HG03575 (cell line): ENCODE data around the gene HS6ST3.

Experiments
- ATAC-seq: cut with Tn5 transposase; IDR thresholded peaks from one replicate; pipeline ENCODE4 v1.9.1; 2021; ENCODE audit not compliant: unreplicated experiment, insufficient number of reproducible peaks, low FRiP score; ENCODE audit errors: extremely low read depth

HS6ST3 gene

DNA sequence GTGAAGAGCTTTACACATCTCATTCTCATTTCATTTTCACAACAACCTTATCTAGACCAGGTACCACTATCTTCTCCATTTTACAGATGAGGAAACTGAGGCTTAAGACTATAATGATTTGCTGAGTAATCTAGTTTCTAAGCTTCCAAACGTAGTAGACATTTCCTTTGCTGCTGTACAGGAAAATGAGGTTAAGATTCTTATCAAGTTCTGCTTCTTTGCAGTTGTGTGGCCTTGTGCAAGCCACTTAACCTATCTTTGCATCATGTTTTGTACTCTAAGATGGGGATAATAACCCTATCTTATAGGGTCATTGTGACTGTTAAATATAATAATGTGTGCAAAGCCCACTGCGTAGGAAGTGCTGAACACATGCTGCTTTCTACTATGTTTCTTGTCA lies 307.9 kb downstream of the HS6ST3 start:
- no peak for ATAC-seq

DNA sequence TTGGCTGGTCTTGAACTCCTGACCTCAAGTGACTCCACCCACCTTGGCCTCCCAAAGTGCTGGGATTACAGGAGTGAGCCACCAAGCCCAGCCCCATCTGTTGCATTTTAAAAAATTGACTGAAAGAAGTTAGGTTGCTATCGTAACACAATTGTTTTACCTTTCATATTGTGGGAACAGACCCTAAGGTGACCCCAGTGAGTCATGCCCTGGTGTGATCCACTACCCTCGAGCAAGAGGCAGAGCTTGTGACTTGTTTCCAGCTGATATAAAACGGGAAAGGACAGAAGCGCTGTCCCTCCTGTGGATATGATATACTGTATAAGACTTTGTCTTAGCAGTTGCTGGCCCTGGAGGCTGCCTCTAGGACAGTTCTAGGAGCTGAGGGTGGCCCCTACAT lies 308.6 kb downstream of the HS6ST3 start:
- no peak for ATAC-seq

DNA sequence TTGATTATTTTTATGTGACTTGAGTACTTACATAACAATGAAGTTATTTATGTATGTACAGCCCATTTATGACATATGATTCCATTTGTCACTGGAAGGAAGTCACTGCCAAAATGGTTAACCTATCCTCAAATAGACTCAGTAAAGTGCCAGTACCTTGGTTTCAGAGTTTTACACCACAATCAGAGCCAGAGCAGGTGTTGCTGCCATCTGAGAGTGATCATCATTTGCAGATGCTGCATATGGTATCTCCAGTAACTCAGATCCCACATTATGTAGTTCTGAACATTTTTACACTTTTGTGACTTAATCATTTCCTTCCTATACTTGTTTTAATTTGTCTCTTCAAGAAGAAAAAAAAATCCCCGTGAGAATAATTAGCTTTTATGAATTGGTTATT lies 313.3 kb downstream of the HS6ST3 start:
- no peak for ATAC-seq

DNA sequence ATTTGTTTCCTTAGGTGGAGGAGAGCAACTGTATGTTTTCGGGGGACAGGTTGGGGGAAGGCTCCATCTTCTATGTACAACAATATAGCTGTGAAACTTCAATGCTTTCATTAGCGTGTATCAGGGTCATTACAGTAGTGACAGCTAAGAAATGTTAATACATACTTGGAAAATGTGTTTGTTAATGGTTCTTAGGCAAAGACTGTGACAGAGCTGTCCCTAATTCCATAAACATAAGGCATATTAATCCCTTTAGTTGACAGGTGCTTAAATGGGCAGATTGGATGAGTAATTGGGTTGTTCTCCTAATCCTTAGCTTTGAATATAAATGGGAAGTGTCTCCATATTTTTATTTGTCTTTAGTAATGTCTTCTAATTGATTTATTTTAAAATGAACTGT lies 313.7 kb downstream of the HS6ST3 start:
- ATAC-seq = no peak

DNA sequence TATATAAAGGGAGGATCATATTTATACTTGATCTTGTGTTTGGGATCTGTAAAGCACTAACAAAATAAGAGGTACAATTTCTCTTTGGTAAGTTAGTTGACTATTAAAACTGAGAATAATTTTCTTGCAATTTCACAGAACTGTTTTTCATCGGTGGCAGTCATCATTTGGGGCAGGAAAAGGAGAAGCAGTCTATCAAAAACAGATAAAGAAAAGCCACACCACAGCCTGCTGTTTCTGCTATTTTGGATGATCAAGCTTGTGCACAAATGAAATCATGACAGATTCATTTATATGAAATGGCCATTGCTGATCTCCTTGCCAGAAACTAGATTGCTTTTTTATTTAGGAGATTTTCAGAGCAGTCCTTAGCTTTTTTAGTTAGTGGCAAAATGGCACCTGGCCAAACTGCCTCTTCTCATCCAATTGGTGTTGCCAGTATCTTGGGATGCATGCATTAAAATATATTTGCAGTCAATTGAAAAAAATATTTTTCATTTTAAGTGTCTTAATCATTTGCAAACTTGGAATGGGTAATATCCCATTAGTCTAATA lies 326.0 kb downstream of the HS6ST3 start:
- ATAC-seq = no peak

DNA sequence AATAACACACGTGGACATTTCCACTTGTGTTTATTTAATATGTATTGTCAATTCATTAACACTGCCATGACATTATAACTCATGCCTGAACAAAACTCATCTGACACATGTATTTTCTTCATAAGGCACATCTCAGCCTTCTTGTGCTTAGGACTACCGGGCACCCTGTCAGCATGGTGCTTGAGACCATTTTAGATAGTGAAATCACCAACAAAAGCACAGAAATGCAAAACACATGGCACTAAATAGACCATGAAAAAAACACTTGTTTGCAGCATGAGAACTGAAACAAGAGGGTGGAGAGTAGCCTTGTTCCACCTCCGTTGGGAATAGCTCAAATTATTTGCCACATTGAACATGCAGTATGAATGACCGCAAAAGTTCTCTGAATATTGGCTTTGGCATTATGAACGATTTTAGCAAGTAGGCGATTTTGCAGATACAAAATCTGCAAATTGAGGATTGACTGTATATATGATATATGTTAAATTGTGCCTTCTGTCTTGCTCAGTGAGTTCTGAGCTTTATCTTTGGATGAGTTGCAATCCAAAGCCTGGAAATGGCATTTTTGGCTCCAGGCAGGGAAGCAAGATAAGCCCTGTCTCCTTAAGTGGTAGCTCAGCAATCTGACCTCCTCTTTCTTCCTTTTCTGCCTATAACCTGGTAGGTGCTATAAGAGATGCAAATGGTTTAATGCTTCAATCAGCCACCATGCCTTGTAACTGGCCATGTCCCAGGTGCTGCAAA lies 328.2 kb downstream of the HS6ST3 start:
- ATAC-seq = no peak

DNA sequence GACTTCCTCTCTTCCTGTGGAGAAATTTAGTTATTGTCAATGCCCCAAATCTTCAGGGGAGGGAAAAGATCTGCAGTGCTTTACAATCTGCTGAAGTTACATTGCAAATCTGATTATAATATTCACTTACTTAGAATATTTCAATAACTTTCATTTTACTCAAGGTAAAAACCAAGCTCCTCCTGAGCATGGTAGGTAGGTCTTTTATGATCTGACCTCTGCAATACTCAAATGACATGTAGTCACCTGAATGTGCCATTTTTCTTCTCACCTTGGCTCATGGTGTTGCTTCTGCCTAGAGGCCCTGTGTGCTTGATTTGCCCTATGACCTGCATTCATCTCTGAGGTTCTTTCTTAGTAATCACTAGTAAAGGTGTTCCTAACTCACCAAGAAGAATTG lies 331.4 kb downstream of the HS6ST3 start:
- no peak for ATAC-seq

DNA sequence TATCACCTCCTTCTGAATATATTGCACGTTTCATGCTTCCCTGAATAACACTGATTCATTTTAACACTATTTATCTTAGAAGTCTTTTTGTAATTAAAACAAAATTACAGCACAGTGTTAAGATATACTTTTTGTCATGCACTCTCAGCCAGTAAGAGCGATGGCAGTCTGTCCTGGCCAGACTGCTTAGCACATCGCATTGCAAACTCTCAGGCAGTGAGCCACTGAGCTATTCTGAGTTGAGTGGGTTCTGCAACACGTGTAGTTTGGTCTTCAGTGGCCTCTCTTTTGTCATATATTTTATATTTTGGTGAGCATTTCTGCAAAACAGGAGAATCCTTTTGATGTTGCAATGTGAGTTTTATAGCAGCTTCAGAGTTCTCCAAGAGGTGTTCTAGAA lies 332.1 kb downstream of the HS6ST3 start:
- no peak for ATAC-seq

DNA sequence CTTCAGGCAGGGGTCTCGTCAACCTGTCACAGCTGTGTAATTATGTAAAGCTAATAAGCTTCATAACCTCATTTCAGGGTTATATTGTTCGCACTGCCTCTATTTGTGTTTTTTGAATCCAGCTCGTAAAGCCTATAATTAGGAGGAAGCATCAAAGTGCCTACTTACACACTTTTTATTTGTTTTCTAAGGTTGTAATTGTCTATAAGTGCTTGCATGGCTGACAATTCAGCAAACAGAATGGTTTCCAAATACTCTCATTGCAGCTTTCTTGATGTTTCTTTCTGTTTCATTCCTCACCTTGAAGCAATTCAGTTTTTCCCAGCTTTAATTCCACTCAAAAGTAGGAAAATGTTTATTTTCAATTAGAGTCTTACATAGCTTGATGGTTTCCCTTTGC lies 336.3 kb downstream of the HS6ST3 start:
- no peak for ATAC-seq

DNA sequence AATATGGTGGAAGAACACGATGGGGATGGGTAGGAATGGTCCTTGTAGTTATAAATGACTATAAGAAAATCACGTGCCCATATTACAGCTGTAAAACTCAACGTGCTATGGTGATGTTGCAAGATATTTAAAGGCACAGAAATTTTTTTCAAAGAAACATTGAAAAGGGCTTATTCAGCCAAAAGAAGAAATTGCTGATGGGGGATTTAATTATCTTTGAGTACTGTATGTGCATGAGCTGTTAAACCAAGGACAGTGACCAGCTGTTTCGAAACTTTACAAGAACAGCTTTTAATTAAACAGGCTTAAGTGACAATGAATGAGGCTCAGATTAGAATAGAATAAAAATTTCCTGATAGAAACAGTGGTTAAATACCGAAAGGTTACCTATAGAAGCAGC lies 339.0 kb downstream of the HS6ST3 start:
- ATAC-seq = no peak

DNA sequence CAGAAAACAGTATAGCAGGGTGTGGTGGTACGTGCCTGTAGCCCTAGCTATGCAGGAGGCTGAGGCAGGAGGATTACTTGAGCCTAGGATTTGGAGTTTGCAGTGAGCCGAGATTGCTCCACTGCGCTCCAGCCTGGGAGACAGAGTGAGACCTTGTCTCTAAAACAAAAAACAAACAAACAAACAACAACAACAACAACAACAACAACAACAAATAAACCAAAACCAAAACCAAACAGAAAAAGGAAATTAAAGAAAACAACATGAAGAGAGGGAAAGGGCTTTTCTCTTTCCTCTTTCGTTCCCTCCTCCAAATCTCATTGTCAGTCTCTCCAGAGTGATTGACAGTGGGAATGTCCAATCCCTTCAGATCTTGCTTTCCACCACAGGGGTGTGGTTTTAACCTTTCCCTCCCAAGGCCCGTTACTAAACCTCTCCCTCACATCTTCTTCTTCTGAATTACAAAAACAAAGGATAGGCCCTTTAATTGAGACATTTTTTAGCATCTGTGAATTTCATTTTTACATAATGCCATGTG lies 341.2 kb downstream of the HS6ST3 start:
- no peak for ATAC-seq

DNA sequence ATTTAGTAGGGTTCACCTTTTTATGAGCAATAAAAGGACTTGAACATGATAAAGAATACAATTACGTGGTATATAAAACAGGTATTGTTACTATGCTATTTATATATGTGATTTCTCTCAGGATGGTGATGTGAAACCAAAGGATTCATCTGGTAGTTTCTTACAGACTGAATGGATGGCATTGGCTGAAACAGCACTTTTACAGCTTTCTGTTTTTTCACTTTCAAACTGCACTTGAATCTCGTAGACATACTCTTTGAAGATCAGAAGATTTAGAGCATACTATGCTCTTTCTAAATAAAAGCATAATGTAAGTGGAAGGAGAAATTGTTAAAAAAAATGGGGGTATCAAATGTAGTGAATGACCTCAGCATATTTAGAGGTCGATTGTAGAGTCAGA lies 354.8 kb downstream of the HS6ST3 start:
- ATAC-seq = no peak

DNA sequence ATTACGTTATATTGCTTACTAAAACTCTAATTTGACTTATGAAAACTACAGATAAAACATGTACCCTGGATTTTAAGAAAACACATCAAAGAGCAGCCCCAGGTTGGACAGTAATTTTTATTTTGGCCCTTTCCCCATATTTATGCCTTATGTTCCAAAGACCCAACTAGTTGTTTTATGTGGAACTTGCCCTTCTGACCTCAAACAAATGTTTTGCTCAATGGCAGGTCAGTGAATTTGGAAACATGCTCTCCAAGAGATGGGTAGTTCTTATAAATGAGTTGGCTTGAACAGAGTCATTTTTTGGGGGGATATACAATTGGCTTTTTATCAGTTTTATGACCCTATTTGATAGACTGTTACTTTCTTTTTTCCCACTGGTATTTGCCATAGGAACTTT lies 360.0 kb downstream of the HS6ST3 start:
- ATAC-seq = no peak

DNA sequence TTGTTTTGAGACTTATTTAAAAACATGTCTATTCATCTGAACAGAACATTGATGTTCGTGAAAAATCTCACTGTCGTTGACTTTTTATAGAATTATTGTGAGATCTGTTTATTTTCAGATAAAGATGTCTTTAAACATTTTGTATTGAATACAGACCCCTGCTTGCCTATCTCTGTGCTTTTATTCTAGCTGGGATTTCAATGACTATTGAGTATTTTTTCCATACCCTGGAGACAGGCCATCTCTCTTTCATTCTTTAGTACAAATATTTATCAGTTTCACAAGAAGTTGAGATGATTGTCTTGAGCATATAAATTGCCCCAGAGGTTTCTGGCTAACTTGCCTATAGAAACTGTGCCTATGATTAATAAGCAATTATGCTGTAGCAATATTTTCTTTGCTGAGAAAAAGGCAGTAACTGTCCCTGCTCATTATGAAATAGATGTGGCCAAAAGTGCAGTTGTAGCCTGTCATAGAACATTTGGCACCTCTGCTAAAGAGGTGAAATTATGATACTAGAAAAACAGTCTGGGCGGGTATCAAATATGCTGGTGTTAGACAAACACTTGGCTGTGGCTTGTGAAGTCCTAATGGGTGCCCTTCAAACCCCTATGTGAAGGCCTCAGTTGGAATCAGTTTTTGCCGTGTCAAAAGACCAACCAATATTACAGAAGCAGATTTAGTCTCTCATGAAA lies 360.6 kb downstream of the HS6ST3 start:
- ATAC-seq = no peak

DNA sequence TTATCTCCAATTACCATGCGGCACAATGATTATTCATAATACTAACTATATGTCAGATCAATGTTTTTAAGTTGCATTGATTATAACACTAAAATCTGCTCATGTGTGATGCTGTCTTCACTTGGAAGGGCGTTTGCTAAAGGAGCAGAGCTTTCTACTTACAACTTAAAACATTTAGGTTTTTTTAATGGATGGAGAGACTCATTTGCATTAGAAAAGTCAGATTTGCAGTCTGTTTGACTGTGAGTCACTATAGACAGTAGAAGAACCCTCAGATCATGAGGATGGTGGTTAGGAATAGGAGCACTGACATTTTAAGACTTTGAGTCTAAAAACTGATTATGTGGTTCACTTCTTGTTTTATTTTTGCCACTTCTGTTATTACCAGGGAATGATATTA lies 364.6 kb downstream of the HS6ST3 start:
- ATAC-seq = no peak

DNA sequence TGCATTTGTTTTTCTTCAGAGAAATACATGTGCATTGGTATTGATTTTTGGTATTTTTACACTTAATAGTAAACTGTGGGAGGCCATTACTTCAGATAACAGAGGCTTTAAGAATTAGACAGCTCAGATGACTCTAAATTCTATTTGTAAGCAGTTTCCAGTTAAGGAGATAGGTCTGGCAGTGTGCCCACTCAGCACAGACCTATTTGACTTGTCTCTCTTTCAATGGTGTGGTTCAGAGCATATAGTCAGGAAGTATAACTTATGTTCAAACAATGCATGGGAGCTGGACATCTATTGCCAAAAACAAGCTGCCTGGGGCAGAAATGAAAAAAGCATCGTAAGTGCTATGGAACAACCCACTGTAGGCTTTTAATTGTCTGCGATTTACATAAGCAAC lies 370.7 kb downstream of the HS6ST3 start:
- no peak for ATAC-seq

DNA sequence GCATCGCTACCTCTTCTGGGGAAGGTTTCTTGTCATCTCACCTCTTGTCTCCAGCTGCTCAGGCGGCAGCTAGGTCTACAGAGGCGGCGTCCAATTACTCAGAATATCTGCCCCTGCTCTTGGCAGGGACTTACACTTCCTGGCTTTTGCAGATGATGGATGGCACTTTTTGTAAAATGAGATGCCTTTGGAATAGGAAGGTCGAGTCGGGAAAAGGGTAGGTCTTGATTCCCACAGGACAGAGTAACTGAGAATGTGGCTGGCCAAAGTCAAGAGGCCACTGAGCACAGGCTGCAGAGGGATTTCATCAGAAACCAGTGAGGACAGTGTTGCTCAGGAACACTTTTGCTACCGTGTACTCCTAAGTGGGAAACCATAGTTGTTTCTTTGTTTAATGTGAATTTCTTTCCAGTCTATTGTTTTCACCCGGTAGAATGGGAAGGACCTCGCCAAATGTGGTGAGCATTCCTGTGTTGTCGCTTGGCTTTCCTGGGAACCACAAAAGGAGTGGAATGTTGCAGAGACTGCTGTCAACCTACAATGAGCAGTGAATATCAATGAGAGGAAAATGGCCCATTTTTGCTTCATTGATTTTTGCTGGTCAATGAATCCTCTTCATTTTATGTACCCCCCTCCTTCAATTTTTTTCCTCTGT lies 383.7 kb downstream of the HS6ST3 start:
- no peak for ATAC-seq

DNA sequence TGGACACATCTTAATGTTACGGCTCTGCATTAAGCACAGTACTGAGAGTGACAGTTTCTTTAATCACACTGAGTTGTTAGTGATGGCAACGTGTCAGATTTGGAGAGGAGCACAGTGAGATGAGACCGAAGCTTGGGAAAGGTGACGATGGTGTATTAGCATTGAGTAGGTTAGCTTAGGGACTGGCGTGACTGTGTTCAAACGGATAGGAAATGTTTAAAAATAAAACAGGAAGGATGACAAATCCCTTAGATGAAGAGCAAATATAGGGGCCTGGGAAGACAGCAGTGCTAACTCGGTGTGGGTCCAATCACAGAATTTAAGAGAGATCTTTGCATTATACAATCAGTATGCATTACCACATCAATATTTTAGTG lies 384.3 kb downstream of the HS6ST3 start:
- no peak for ATAC-seq

DNA sequence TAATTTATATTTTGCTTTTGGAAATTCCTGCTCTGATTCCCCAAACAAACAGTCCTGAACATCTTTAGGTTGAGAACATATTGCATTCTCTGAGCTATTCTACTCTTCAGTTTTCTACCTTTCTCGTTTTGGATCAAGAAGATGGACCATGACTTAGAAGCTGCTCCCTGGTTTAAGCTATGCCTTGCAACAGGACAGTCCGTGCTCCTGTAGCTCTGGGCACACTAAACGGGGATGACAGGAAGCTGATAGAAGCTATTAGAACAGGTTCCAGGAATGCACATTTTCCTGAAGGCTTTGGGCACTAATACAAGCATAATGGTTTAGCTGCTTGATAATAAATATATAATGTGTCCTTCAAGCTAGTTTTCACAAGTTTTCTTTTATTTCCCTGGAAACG lies 385.2 kb downstream of the HS6ST3 start:
- no peak for ATAC-seq

DNA sequence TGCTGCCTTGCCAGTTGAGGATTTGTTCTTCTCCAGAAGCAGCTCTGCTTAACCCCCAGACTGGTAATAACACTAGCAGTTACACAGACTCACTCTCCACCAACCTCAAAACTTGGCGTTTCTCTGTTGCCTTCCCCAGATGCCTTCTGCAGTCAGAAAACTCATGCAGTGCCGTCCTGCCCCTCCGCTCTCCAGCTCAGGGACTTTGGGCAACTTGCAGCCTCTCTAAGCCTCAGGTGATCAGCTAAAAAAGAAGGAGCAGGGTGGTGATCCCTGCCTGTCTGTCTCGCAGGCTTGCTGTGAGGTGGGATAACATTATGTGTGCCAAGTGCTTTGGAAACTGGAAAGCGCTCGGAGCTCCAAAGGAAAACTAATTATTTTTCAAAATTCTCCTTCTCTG lies 391.6 kb downstream of the HS6ST3 start:
- no peak for ATAC-seq
